Memory B cell (primary cell): ENCODE measurements around the gene SUN5.

Source experiments
- ATAC-seq: fragments of 150-1000 bp; cut with Tn5 transposase; 2 replicates; pipeline ENCODE4 v1.10.0; 2021; ENCODE audit warnings: low read depth, mild to moderate bottlenecking, moderate library complexity
- DNase-seq, 2 donors: peaks; one replicate each; pipeline ENCODE4 v3.0.0; 2022; ENCODE audit warnings: low spot score in 2 of 2
- H3K27ac Mint-ChIP-seq: one replicate; pipeline ENCODE4 v1.8.0; 2022; ENCODE audit warnings: mild to moderate bottlenecking, moderate library complexity, mixed read lengths
- H3K27me3 Mint-ChIP-seq: one replicate; pipeline ENCODE4 v1.8.0; 2022; ENCODE audit warnings: mixed read lengths
- H3K36me3 Mint-ChIP-seq: one replicate; pipeline ENCODE4 v1.8.0; 2022; ENCODE audit warnings: mild to moderate bottlenecking, mixed read lengths
- H3K4me1 Mint-ChIP-seq: one replicate; pipeline ENCODE4 v1.8.0; 2022; ENCODE audit warnings: mixed read lengths
- H3K4me3 Mint-ChIP-seq: one replicate; pipeline ENCODE4 v1.8.0; 2022; ENCODE audit warnings: mild to moderate bottlenecking, moderate library complexity, mixed read lengths
- H3K9me3 Mint-ChIP-seq: one replicate; pipeline ENCODE4 v1.8.0; 2022; ENCODE audit warnings: mixed read lengths

The SUN5 gene

DNA sequence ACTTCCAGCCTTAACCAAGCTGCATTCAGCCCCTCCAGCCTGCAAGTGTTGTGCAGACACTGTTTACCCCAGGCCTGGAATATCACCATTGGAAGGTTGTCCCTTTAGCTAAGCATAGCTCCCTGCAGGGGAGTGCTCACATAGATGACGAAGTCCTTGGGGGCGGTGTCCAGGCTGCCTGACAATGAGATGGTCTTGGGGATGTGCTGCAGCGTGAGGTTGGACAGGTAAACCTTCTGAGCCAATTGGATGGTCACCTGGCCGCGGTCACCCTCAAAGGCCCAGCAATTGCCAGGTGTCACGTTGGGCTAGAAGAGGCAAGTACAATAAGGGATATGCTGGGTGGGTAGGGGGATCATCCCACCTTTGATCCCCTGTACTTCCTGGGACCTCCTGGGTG lies 18.6 kb downstream of the SUN5 start:
- ATAC-seq, result no peak
- Mint-ChIP-seq H3K27me3 (no peaks in the 10 kb centered on the region), H3K4me3 (no peak overlapping the region), H3K27ac (no peak overlapping the region), H3K36me3 (no peaks in the 10 kb centered on the region), H3K4me1 (no peaks in the 10 kb centered on the region), H3K9me3 (no peaks in the 10 kb centered on the region)
- no peak for DNase-seq

DNA sequence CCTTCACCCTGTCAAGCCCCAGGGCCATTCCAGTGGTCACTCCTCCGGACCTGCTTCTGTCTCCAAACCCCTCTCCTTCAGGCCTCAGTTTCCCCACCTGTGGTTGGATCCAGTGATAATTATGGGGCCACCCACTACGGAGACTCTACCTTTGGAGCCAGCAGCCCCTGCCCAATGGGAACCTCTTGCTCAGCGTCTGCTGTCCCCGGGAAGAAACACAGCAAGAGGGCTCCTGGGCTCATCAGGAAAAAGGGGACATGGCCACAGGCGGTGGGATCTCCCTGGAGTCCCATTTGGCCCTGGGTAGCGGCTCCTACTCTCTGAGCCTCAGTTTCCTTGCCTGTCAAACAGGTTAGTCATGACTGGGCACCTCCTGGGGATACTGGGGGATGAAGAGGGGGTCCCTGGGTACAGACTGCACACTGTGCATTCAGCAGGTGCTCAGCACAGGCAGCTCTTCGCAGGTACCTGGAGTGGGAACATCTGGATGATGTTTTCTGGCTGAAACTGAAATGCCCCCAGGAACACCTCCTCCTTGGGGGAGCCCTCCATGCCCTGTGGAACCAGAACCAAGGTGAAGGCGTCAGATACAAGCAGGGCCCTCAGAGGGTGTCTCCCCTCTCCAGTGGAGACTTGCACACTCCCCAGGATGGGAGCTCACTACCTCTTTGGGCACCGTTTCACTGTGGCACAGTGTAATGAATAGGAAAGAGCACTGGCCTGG lies 19.4 kb downstream of the SUN5 start:
- no peak overlapping the region for H3K4me3 Mint-ChIP-seq
- no peaks in the 10 kb centered on the region for H3K36me3 Mint-ChIP-seq
- ATAC-seq (no peak), DNase-seq (no peak)
- H3K9me3 Mint-ChIP-seq, result no peaks in the 10 kb centered on the region
- no peaks in the 10 kb centered on the region for H3K27me3 Mint-ChIP-seq
- no peak overlapping the region for H3K27ac Mint-ChIP-seq
- H3K4me1 Mint-ChIP-seq, result no peaks in the 10 kb centered on the region

DNA sequence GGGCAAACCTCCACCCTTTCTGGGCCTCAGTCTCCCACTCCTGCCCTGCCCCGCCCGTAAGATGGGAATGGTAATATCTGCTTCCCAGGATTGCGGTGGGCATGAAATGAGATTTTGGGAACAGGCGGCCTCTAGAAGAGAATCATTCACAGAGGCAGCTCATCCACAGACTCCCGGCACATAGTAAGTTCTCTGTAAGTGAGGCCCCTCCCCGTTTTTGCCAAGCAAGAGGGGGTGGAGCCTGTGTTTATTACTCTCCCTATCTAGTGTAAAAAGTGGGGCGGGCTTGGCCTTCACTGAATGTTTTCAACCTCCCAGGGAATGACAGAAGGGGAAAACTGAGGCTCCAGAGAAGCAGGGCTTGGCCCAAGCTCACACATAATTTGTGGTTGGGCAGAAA lies 20.0 kb downstream of the SUN5 start:
- Mint-ChIP-seq H3K9me3 (no peaks in the 10 kb centered on the region), H3K27ac (no peak overlapping the region), H3K4me1 (no peaks in the 10 kb centered on the region), H3K4me3 (no peak overlapping the region), H3K27me3 (no peaks in the 10 kb centered on the region), H3K36me3 (no peaks in the 10 kb centered on the region)
- ATAC-seq (no peak), DNase-seq (no peak)

DNA sequence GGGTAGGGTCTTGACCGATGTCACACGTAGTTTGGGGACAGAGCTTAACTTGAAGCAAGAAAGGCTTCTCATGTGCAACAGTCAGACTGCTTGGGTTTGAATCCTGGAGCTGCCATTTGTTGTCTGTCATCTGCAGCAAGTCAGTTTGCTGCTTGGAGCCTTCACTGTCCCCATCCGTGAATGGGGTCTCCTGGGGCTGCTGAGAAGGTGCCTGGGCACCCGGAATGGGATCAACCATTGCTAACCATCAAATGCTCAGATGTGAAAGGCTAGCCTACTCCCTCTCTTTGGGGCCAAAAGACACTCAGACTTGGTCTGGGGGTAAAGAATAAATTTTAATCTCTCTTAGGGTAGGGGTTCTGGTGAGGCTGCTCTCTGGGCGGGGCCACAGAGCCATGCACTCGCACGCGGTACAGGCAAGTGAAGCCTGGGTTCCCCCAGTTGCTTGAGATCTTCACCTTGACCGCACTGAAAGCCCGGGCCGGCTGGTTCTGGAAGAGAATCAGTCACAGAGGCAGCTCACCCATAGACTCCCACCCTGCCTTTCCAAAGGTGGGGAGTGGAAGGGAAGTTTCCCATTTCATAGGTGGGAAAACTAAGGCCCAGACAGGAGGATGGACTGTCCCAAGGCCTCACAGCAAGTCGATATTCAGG lies 20.6 kb downstream of the SUN5 start:
- Mint-ChIP-seq H3K4me1 (no peaks in the 10 kb centered on the region), H3K27me3 (no peaks in the 10 kb centered on the region), H3K36me3 (no peaks in the 10 kb centered on the region), H3K27ac (no peak overlapping the region), H3K4me3 (no peak overlapping the region), H3K9me3 (no peaks in the 10 kb centered on the region)
- no peak for ATAC-seq
- DNase-seq, result no peak

DNA sequence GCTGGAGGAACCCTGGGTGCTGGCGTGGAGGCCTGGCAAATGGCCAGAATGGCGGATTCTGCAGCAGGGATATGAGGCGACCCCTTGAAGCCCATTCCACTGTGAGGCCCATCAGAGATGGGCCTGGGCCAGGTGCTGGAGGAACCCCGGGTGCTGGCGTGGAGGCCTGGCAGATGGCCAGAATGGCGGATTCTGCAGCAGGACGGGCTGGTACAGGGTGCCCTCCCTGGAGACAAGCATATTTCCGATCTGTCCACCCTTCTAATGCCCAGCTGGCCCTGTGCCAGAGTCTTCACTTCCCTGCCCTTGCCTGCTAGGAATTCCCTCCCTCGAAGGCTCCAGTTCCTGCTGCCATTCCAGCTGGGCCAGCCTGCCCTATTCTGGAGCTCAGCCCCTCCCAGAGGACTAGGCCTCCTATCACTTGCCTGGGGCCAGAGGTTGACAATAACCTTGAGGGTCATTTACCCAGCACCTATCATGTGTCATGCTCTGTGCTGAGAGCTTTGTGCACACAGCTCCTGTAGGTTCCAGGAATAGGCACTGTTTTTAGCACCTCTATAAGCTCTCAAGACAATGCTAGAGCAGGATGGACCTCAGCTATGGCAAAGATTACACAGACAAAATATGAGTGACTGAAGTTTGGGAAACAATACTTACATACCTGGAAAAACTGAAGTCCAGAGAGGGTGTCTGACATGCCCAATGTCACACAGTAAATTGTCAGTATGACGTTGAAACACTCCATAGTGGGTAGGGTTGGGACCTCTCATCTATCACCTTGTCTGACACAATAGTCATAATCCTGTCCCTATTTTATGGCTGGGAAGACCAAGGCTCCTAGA lies 21.4 kb downstream of the SUN5 start:
- ATAC-seq, result no peak
- Mint-ChIP-seq H3K36me3 (no peaks in the 10 kb centered on the region), H3K27ac (peak overlapping the region; percentile 45), H3K27me3 (no peaks in the 10 kb centered on the region), H3K4me3 (no peak overlapping the region), H3K9me3 (no peaks in the 10 kb centered on the region), H3K4me1 (no peaks in the 10 kb centered on the region)
- DNase-seq, result no peak

DNA sequence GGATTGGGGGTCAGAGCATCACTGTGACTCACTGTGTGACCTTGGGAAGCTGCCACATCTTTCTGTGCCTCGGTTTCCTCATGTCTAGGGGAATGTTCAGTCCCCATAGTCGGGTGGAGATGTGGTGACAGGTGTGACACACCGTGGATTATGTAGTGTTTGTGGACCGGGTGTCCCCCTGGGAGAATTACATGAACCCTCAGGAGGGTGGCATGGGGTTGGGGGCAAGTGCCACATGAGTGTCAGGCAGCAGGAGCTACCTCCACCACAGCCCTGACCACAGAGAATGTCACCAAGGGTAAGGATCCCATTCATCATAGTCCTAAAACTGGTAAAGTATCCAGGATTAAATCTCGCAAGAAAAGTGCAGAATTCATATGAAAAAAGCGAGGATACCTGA lies 23.2 kb downstream of the SUN5 start:
- DNase-seq, result no peak
- Mint-ChIP-seq H3K27ac (peak overlapping the region; percentile 38), H3K36me3 (peaks cover 2% of the 10 kb centered on the region), H3K9me3 (peaks cover 3% of the 10 kb centered on the region), H3K27me3 (no peaks in the 10 kb centered on the region), H3K4me3 (no peak overlapping the region), H3K4me1 (no peaks in the 10 kb centered on the region)
- ATAC-seq, result no peak

DNA sequence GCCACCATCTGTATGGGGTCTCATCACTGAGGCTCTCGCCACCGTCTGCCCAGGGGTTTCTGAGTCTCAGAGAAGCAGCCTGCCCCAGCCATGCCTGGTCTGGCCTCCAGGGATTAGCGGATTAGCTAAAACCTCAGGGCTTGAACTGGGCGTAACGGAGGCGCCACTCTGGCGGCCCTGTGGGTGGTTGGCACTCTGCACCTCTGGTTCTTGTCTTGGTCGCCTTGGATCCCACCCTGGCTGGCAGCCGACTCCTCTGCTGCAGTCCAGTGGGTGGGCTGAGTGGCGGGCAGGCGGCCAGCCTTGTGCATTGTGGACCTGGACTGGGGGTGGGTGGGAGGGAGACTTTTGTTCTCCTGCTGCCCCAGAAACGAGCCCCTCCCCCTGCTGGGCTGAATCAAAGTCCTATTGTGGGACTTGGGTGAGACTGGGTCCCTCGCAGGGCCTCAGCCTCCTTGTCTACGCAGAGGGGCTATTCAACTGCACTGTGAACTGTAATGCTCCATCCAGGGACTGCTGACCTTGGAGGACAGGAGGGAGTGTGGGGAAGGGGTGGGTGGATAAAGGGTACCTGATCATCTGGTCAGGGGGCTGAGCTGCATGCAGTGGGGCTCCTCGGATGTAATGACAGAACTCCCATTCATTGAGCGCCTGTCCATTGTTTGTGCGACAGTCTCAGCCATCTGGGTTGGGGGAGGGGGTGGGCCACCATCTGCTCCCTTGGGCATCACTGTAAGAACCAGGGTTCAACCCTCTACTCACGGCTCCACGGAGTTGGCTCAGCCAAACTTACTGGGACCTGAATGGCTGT lies 23.9 kb downstream of the SUN5 start:
- H3K4me1 Mint-ChIP-seq, result no peaks in the 10 kb centered on the region
- peaks cover 2% of the 10 kb centered on the region for H3K36me3 Mint-ChIP-seq
- no peaks in the 10 kb centered on the region for H3K27me3 Mint-ChIP-seq
- DNase-seq (no peak), ATAC-seq (no peak)
- no peak overlapping the region for H3K4me3 Mint-ChIP-seq
- H3K27ac Mint-ChIP-seq, result peak overlapping the region; percentile 38
- H3K9me3 Mint-ChIP-seq, result peaks cover 3% of the 10 kb centered on the region

DNA sequence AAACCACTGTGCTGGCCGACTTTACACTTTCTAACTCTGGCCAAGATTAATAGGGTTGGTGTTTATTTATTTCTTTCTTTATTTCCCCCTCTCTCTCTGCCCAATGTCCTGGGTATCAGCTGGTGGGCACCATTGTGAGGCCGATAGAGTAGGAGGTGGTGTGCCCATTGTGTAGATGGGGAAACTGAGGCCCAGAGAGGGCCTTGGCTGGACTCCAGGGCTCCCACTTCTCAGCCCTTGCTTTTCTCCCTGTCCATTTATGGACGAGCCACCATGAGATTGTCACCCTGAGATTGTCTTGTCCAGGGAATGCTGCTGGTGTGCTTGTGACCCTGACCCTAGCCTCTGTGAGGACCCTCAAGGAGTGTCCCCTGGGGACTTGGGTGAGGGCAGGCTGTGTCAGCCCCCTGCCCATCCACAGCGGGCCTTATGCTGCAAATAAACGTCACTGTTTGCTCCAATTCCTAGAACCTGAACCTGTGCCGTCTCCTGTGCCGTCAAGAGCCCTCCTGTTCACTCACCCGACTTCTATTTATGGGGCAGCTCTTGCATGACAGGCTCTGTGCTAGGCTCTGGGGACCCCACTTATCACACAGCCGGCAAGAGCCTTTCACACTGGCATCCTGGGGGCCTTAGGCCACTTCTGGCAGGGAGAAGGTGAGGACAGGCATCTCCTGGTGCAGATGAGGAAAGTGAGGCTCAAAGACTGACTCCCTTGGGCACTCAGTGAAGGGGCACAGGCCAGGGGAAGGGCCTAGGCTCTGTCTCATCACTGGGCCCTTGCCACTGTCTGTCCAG lies 24.8 kb downstream of the SUN5 start:
- H3K36me3 Mint-ChIP-seq, result peaks cover 2% of the 10 kb centered on the region
- DNase-seq, result no peak
- no peak overlapping the region for H3K4me3 Mint-ChIP-seq
- peaks cover 3% of the 10 kb centered on the region for H3K9me3 Mint-ChIP-seq
- peaks cover 5% of the 10 kb centered on the region for H3K4me1 Mint-ChIP-seq
- H3K27me3 Mint-ChIP-seq, result no peaks in the 10 kb centered on the region
- no peak for ATAC-seq
- H3K27ac Mint-ChIP-seq, result no peak overlapping the region

DNA sequence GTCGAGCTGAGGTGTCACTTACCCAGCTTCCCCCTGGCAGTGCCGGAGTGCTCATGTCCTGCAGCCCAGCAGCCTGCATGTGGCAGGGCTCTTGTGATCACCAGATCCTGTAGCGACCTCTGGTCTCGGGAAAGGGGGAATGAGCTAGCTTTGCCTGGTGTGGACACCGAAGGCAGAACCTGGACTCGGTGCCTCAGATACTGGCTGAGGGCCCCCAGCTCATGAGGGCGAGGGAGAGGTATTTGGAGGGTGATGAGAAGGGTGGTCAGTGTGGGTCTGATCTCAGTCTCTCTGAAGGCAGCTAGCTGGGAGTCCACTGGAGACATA lies 26.3 kb downstream of the SUN5 start:
- no peak for DNase-seq
- no peak overlapping the region for H3K4me3 Mint-ChIP-seq
- no peaks in the 10 kb centered on the region for H3K27me3 Mint-ChIP-seq

DNA sequence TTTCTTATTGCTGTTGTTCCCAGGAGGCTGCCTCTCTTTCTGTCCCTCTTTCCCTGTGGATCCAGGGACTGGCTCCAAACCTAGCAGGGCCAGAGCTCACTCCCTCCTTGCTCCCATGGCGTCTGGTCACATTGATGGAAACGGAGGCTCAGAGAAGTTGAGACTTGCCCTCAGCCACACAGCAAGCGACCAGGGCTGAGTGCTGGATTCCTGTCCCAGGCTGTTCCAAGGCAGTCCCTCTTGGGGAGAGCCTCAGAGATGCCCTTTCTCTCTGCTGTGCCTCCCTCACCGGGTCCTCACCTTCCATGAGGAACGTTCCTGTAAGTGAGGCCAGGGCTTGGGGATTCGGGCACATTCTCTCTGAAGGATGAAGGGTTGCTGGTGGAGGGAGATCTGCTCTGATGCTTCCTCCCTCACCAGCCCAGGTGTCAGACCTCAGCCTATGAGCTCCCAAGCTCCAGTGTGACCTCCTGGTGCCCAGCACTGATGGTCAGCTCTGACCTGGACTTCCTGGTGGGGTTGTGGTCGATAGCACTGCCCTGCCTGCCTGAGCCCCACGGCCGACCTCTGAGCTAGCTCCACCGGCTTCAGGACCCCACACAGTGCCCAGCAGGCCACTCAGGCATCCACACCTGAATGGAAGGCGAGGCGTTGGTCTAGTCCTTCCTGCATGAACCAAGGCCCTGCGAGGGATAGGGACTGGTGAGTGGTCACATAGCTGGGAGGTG lies 26.8 kb downstream of the SUN5 start:
- Mint-ChIP-seq H3K36me3 (peaks cover 2% of the 10 kb centered on the region), H3K27me3 (no peaks in the 10 kb centered on the region), H3K27ac (no peak overlapping the region), H3K9me3 (peaks cover 3% of the 10 kb centered on the region), H3K4me3 (no peak overlapping the region), H3K4me1 (peaks cover 9% of the 10 kb centered on the region)
- ATAC-seq (no peak), DNase-seq (no peak)

More for the DNA sequence above, 26.3 kb downstream of the SUN5 start:
- H3K9me3 Mint-ChIP-seq, result peaks cover 3% of the 10 kb centered on the region
- H3K27ac Mint-ChIP-seq, result no peak overlapping the region
- H3K36me3 Mint-ChIP-seq, result peaks cover 2% of the 10 kb centered on the region
- no peak for ATAC-seq
- peaks cover 7% of the 10 kb centered on the region for H3K4me1 Mint-ChIP-seq

DNA sequence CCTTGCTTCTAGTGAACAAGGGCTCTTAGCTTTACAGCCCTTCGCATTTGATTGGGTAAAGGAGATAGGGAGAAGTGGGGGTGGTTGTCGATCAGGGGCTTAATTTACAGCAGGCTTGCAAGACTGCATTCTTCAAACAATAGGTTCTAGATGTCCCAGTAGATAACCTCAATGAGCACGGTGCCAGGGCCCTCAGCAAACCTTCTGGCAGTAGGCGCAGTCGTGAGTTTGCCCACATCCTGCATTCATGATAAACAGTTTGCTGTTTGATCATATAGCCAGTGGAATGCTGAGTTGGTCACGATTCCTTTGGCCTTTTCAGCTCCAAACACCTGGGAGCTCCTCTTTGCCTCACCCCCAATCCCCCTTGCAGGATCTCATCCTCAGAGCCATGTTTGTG lies 27.5 kb downstream of the SUN5 start:
- no peak overlapping the region for H3K4me3 Mint-ChIP-seq
- H3K27me3 Mint-ChIP-seq, result no peaks in the 10 kb centered on the region
- DNase-seq (no peak), ATAC-seq (no peak)
- H3K4me1 Mint-ChIP-seq, result peaks cover 9% of the 10 kb centered on the region
- H3K36me3 Mint-ChIP-seq, result peaks cover 2% of the 10 kb centered on the region
- peaks cover 3% of the 10 kb centered on the region for H3K9me3 Mint-ChIP-seq
- H3K27ac Mint-ChIP-seq, result peak overlapping the region; percentile 52

DNA sequence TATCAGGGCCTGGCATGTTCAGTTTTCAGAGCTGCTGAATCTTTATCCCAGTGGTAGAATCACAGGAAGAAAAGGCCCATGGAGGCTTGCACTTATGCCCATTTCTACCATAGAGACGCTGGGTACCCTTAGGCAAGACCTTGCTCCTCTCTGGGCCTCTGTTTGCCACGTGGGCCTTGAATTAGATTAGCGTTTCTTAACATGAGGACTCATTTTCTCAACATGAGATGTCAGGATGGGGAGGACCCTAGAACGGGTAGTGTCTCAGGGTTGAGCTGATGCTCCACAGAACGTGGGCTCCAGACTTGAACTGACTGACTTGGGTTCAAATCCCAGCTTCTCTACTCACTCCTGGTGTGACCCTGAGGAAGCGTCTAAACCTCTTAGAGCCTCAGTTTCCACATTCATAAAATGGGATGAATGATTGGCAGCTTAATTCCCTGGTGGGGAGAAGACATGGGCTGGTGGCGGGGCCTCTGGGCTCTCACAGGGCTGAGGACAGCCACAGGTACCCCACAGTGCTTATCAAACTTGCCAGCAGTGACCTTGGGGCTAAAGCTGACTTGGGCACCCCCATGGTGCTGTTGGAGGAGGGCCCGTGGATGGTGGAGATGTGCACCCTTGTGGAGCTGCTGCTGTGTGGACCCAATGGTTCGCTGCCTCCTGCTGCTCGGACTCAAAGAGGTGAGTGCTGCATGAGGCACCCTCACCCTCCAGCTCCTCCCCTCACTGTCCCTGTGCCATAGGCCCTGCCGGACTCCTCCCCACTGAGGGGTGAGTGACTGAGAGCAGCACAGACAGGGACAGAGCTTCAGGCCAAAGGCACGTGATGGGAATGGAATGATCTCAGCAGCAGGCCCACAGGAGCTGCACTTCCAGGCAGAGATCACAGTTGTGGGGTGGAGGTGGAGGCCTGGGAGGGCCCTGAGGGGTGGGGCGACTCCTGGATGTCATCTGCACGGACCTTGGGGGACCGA lies 28.2 kb downstream of the SUN5 start:
- no peak overlapping the region for H3K4me3 Mint-ChIP-seq
- peaks cover 9% of the 10 kb centered on the region for H3K4me1 Mint-ChIP-seq
- H3K36me3 Mint-ChIP-seq, result peaks cover 2% of the 10 kb centered on the region
- ATAC-seq (no peak), DNase-seq (no peak)
- H3K27me3 Mint-ChIP-seq, result no peaks in the 10 kb centered on the region
- H3K27ac Mint-ChIP-seq, result peak overlapping the region; percentile 52
- H3K9me3 Mint-ChIP-seq, result peaks cover 3% of the 10 kb centered on the region
